NCI-H748 (cell line): ENCODE data around the gene MED12L.
"Not testable (repeated sequence)": the region's sequence is repeated elsewhere in the genome, so short reads cannot be mapped to it uniquely, and the experiment has no call there.

Source experiments
- DNase-seq: peaks from one replicate; lab custom pipeline; 2025; ENCODE audit not compliant: unreplicated experiment; lab: John Stamatoyannopoulos, UW

MED12L gene

GRCh38 chr3:151169948-151170679 lies 84.7 kb downstream of the MED12L start:
- not testable (repeated sequence) for DNase-seq

- no peak for DNase-seq
Observed at GRCh38 chr3:151171145-151171757, 85.8 kb downstream of the MED12L start.

- DNase-seq = no peak
Observed at GRCh38 chr3:151174351-151174750, 88.9 kb downstream of the MED12L start.

GRCh38 chr3:151175952-151176351 lies 90.5 kb downstream of the MED12L start:
- DNase-seq = no peak

- peak; percentile 60 for DNase-seq
Observed at GRCh38 chr3:151178208-151178845, 92.9 kb downstream of the MED12L start.

- no peak for DNase-seq
Observed at GRCh38 chr3:151182349-151183079, 97.0 kb downstream of the MED12L start.

GRCh38 chr3:151183265-151183671 lies 97.8 kb downstream of the MED12L start:
- no peak for DNase-seq

- DNase-seq = no peak
Observed at GRCh38 chr3:151191095-151191494, 105.6 kb downstream of the MED12L start.

GRCh38 chr3:151192545-151192944 lies 107.1 kb downstream of the MED12L start:
- DNase-seq = no peak

- no peak for DNase-seq
Observed at GRCh38 chr3:151195826-151196225, 110.4 kb downstream of the MED12L start.

- peak; percentile 8 for DNase-seq
Observed at GRCh38 chr3:151196434-151196833, 111.0 kb downstream of the MED12L start.

- DNase-seq = no peak
Observed at GRCh38 chr3:151197228-151197627, 111.8 kb downstream of the MED12L start.

- peak; percentile 25 for DNase-seq
Observed at GRCh38 chr3:151197981-151198767, 112.7 kb downstream of the MED12L start.

- peak; percentile 77 for DNase-seq
Observed at GRCh38 chr3:151198849-151199248, 113.4 kb downstream of the MED12L start.

GRCh38 chr3:151199554-151200438 lies 114.3 kb downstream of the MED12L start:
- DNase-seq = no peak

- DNase-seq = no peak
Observed at GRCh38 chr3:151200586-151200985, 115.1 kb downstream of the MED12L start.

- DNase-seq = no peak
Observed at GRCh38 chr3:151201051-151201730, 115.7 kb downstream of the MED12L start.

- no peak for DNase-seq
Observed at GRCh38 chr3:151203051-151203420, 117.6 kb downstream of the MED12L start, which contains the start of gene GPR171. Gene GPR171 (minus strand): TSS chr3:151203216. CDS start chr3:151199386, 3,830 bp downstream.
